HepG2 (cell line): ENCODE measurements around the gene PARP16. TPM values are rescaled to one million over a fixed set of nuclear protein-coding genes. Genes with fewer than 3 reads are reported as not detected.

Experiments
- AKAP8 ChIP-seq: sonication (generic); formaldehyde crosslinking; IDR thresholded peaks from 2 replicates; pipeline ENCODE4 v1.5.1; 2020; ENCODE audit warnings: mild to moderate bottlenecking, missing genetic modification reagents
- ATF3 ChIP-seq: sonication (generic); formaldehyde crosslinking; IDR thresholded peaks from 2 replicates; pipeline ENCODE4 v1.4.0; 2020; ENCODE audit warnings: missing genetic modification reagents
- BCL6 ChIP-seq: IDR thresholded peaks from 2 replicates; pipeline ENCODE4 v1.6.1; 2016; ENCODE audit warnings: missing genetic modification reagents, missing compliant biosample characterization
- FOXA1 ChIP-seq, 2 experiments: fragments of 450-650 bp in 1 of 2; sonication (generic) in 1 of 2; formaldehyde crosslinking in 1 of 2; IDR thresholded peaks; 2 replicates each; pipeline versions ENCODE4 v1.4.0 to v1.6.1; 2016 to 2020; ENCODE audit warnings: missing genetic modification reagents in 1 of 2
- FOXA3 ChIP-seq: IDR thresholded peaks from 2 replicates; pipeline ENCODE4 v1.6.1; 2016; ENCODE audit warnings: missing genetic modification reagents, missing compliant biosample characterization
- FOXK1 ChIP-seq: sonication (generic); formaldehyde crosslinking; IDR thresholded peaks from 2 replicates; pipeline ENCODE4 v1.4.0; 2020; ENCODE audit warnings: low read depth, missing genetic modification reagents, borderline replicate concordance
- HES4 ChIP-seq: sonication (generic); formaldehyde crosslinking; IDR thresholded peaks from 2 replicates; pipeline ENCODE4 v1.9.0; 2021; ENCODE audit warnings: mild to moderate bottlenecking, missing genetic modification reagents, borderline replicate concordance
- MAZ ChIP-seq, 2 experiments: sonication (generic) in 1 of 2; formaldehyde crosslinking in 1 of 2; IDR thresholded peaks; 2 replicates each; pipeline versions ENCODE4 v1.5.0 to v1.6.1; 2012 to 2020; ENCODE audit warnings: low read depth in 2 of 2, mild to moderate bottlenecking in 2 of 2, borderline replicate concordance in 1 of 2, improper control_type of control experiment in 1 of 2, low read length in 1 of 2, missing genetic modification reagents in 1 of 2, moderate library complexity in 1 of 2
- MYPOP ChIP-seq: sonication (generic); formaldehyde crosslinking; IDR thresholded peaks from 2 replicates; pipeline ENCODE4 v1.8.1; 2023; ENCODE audit warnings: mild to moderate bottlenecking, moderate library complexity, missing genetic modification reagents
- POLR2A ChIP-seq, 2 experiments: IDR thresholded peaks; 2 replicates each; pipeline ENCODE4 v1.6.1; 2011; ENCODE audit warnings: low read depth in 2 of 2, low read length in 2 of 2, mild to moderate bottlenecking in 1 of 2, moderate library complexity in 1 of 2; ENCODE audit not compliant: insufficient read depth in 1 of 2
- SMAD9 ChIP-seq: sonication (generic); formaldehyde crosslinking; IDR thresholded peaks from 2 replicates; pipeline ENCODE4 v1.5.1; 2020; ENCODE audit warnings: mild to moderate bottlenecking, missing genetic modification reagents
- SOX13 ChIP-seq, 3 experiments: fragments of 450-650 bp in 1 of 3; sonication (generic) in 1 of 3; formaldehyde crosslinking in 1 of 3; IDR thresholded peaks in 2 of 3; conservative IDR thresholded peaks in 1 of 3; 2 replicates each; pipeline versions ENCODE4 v1.5.0 to v1.6.1; 2016 to 2020; ENCODE audit warnings: antibody characterized with exemption in 1 of 3, mild to moderate bottlenecking in 1 of 3, missing compliant biosample characterization in 1 of 3, missing genetic modification reagents in 1 of 3, moderate library complexity in 1 of 3
- ZFY ChIP-seq: sonication (generic); formaldehyde crosslinking; IDR thresholded peaks from 2 replicates; pipeline ENCODE4 v1.4.0; 2020; ENCODE audit warnings: missing genetic modification reagents
- polyA plus RNA-seq, 8 experiments: library from polyadenylated mRNA; depleted of rRNA in 3 of 8; stranded (reverse) in 7 of 8; unstranded in 1 of 8; fragments of >200 nt; fragmentation: Illumina TruSeq in 4 of 8; extraction: Trizol in 4 of 8; gene quantifications; 2 replicates each; pipeline versions ENCODE4 v1.2.1 to v1.2.3, GENCODE V29; 2011 to 2016; ENCODE audit warnings: low read depth in 4 of 8, missing spikeins in 1 of 8, mixed read lengths in 1 of 8; ENCODE audit not compliant: insufficient read depth in 1 of 8
- total RNA-seq, 5 experiments: library from RNA; depleted of rRNA; stranded (reverse); fragments of >200 nt; fragmentation: Illumina TruSeq; extraction: Trizol; gene quantifications; 2 replicates each; pipeline ENCODE4 v1.2.3, GENCODE V29; 2016; ENCODE audit warnings: low read depth in 1 of 5
- TF ChIP-seq, protein P1 (sequence below): IDR thresholded peaks from 2 replicates; pipeline ENCODE4 v1.4.0; 2020; ENCODE audit warnings: mild to moderate bottlenecking, missing genetic modification reagents
- TF ChIP-seq, protein P2 (sequence below): sonication (generic); formaldehyde crosslinking; IDR thresholded peaks from 2 replicates; pipeline ENCODE4 v1.9.0; 2022; ENCODE audit warnings: missing genetic modification reagents, mild to moderate bottlenecking, borderline replicate concordance
- TF ChIP-seq, protein P3 (sequence below): sonication (generic); formaldehyde crosslinking; IDR thresholded peaks from 2 replicates; pipeline ENCODE4 v1.8.0; 2022; ENCODE audit warnings: missing genetic modification reagents, mild to moderate bottlenecking, borderline replicate concordance

The PARP16 gene
- total and polyA plus RNA-seq, 2 of the 13 experiments (the other 11 are each of a cell fraction or from before 2014, with no cell fraction given), result 6.8 to 7.6 TPM

- TF ChIP-seq ZFY (CRISPR knock-in tag) (peak; percentile 52; the same call in 1 of the 2 replicates), HES4 (CRISPR knock-in tag) (no peak), FOXK1 (CRISPR knock-in tag) (peak; percentile 45; the same call in 1 of the 2 replicates), POLR2A (IDR thresholded peaks at IDR 0.05; ENCODE audit: insufficient read depth in 1 of 2, low read depth in 2 of 2, low read length in 2 of 2) (peak in 1 of 2 experiments; percentile 36; a peak in 1 of 4 replicates), FOXA3 (CRISPR knock-in tag) (peak; percentile 90), BCL6 (CRISPR knock-in tag) (0 out of 2 replicates have a peak, but pooled peaks have one; percentile 20), FOXA1 (IDR thresholded peaks at IDR 0.05) (no peak), FOXA1 (CRISPR knock-in tag; IDR thresholded peaks at IDR 0.05) (peak; percentile 89), AKAP8 (CRISPR knock-in tag) (0 out of 2 replicates have a peak, but pooled peaks have one; percentile 48), SMAD9 (no peak), MYPOP (CRISPR knock-in tag) (0 out of 2 replicates have a peak, but pooled peaks have one; percentile 25), ATF3 (CRISPR knock-in tag) (peak; percentile 84), MAZ (IDR thresholded peaks at IDR 0.05; ENCODE audit: borderline replicate concordance, low read depth, low read length) (no peak), MAZ (CRISPR knock-in tag; IDR thresholded peaks at IDR 0.05; ENCODE audit: low read depth) (no peak), SOX13 (IDR thresholded peaks at IDR 0.05) (no peak), SOX13 (CRISPR knock-in tag; conservative IDR thresholded peaks at IDR 0.05 in 1 of 2, IDR thresholded peaks at IDR 0.05 in 1 of 2) (peak in 1 of 2 experiments; percentile 16; a peak in 1 of 4 replicates)
- TF ChIP-seq, protein P1, sequence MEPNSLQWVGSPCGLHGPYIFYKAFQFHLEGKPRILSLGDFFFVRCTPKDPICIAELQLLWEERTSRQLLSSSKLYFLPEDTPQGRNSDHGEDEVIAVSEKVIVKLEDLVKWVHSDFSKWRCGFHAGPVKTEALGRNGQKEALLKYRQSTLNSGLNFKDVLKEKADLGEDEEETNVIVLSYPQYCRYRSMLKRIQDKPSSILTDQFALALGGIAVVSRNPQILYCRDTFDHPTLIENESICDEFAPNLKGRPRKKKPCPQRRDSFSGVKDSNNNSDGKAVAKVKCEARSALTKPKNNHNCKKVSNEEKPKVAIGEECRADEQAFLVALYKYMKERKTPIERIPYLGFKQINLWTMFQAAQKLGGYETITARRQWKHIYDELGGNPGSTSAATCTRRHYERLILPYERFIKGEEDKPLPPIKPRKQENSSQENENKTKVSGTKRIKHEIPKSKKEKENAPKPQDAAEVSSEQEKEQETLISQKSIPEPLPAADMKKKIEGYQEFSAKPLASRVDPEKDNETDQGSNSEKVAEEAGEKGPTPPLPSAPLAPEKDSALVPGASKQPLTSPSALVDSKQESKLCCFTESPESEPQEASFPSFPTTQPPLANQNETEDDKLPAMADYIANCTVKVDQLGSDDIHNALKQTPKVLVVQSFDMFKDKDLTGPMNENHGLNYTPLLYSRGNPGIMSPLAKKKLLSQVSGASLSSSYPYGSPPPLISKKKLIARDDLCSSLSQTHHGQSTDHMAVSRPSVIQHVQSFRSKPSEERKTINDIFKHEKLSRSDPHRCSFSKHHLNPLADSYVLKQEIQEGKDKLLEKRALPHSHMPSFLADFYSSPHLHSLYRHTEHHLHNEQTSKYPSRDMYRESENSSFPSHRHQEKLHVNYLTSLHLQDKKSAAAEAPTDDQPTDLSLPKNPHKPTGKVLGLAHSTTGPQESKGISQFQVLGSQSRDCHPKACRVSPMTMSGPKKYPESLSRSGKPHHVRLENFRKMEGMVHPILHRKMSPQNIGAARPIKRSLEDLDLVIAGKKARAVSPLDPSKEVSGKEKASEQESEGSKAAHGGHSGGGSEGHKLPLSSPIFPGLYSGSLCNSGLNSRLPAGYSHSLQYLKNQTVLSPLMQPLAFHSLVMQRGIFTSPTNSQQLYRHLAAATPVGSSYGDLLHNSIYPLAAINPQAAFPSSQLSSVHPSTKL (CRISPR knock-in tag), result peak; percentile 45
- TF ChIP-seq, protein P2, sequence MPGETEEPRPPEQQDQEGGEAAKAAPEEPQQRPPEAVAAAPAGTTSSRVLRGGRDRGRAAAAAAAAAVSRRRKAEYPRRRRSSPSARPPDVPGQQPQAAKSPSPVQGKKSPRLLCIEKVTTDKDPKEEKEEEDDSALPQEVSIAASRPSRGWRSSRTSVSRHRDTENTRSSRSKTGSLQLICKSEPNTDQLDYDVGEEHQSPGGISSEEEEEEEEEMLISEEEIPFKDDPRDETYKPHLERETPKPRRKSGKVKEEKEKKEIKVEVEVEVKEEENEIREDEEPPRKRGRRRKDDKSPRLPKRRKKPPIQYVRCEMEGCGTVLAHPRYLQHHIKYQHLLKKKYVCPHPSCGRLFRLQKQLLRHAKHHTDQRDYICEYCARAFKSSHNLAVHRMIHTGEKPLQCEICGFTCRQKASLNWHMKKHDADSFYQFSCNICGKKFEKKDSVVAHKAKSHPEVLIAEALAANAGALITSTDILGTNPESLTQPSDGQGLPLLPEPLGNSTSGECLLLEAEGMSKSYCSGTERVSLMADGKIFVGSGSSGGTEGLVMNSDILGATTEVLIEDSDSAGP (CRISPR knock-in tag), result peak; percentile 19; the same call in 1 of the 2 replicates
- TF ChIP-seq, protein P3, sequence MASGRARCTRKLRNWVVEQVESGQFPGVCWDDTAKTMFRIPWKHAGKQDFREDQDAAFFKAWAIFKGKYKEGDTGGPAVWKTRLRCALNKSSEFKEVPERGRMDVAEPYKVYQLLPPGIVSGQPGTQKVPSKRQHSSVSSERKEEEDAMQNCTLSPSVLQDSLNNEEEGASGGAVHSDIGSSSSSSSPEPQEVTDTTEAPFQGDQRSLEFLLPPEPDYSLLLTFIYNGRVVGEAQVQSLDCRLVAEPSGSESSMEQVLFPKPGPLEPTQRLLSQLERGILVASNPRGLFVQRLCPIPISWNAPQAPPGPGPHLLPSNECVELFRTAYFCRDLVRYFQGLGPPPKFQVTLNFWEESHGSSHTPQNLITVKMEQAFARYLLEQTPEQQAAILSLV (CRISPR knock-in tag), result 0 out of 2 replicates have a peak, but pooled peaks have one; percentile 31
These were observed 41.4 kb downstream of the PARP16 start (continued) for GRCh38 chr15:65245096-65245856.
